C4-2B (cell line): ENCODE results near the gene MEGF11.

Experiments
- H3K27ac ChIP-seq: fragments of 450-650 bp; 2 replicates; pipeline ENCODE4 v1.5.1; 2017
- CTCF ChIP-seq: fragments of 450-650 bp; conservative IDR thresholded peaks from 2 replicates; pipeline ENCODE4 v1.5.1; 2017; ENCODE audit warnings: mild to moderate bottlenecking
- ZFX ChIP-seq: fragments of 450-650 bp; IDR thresholded peaks from 2 replicates; pipeline ENCODE4 v1.6.1; 2017

MEGF11 gene

GRCh38 chr15:66094331-66094730, 159.2 kb downstream of the MEGF11 start:
- TF ChIP-seq CTCF (no peak), ZFX (no peak)
- no peak overlapping the region for H3K27ac ChIP-seq

GRCh38 chr15:66092053-66093016, 161.2 kb downstream of the MEGF11 start:
- TF ChIP-seq ZFX, result no peak
- TF ChIP-seq CTCF, result no peak
- no peak overlapping the region for H3K27ac ChIP-seq

- TF ChIP-seq ZFX (no peak), CTCF (no peak)
- no peak overlapping the region for H3K27ac ChIP-seq
Observed at GRCh38 chr15:66089509-66089908, 164.0 kb downstream of the MEGF11 start.

GRCh38 chr15:66089049-66089448, 164.5 kb downstream of the MEGF11 start:
- TF ChIP-seq CTCF (no peak), ZFX (no peak)

GRCh38 chr15:66085128-66085527, 168.4 kb downstream of the MEGF11 start:
- TF ChIP-seq ZFX, result no peak
- no peak for TF ChIP-seq CTCF

More at GRCh38 chr15:66089049-66089448, 164.5 kb downstream of the MEGF11 start:
- H3K27ac ChIP-seq, result no peak overlapping the region

GRCh38 chr15:66084704-66085103, 168.8 kb downstream of the MEGF11 start:
- no peak for TF ChIP-seq ZFX
- TF ChIP-seq CTCF, result no peak
- H3K27ac ChIP-seq, result no peak overlapping the region

More at GRCh38 chr15:66085128-66085527, 168.4 kb downstream of the MEGF11 start:
- no peak overlapping the region for H3K27ac ChIP-seq

- H3K27ac ChIP-seq, result no peak overlapping the region
Observed at GRCh38 chr15:66080717-66081398, 172.7 kb downstream of the MEGF11 start.

More at GRCh38 chr15:66080717-66081398, 172.7 kb downstream of the MEGF11 start:
- TF ChIP-seq CTCF (no peak), ZFX (no peak)
